Testis (tissue), 2 donors: ENCODE measurements around the gene TTBK2.

Source experiments
- POLR2A ChIP-seq: fragments of 450-650 bp; IDR thresholded peaks from one replicate; pipeline ENCODE4 v1.6.1; 2017; ENCODE audit warnings: antibody characterized with exemption, mild to moderate bottlenecking, moderate library complexity
- TF ChIP-seq, protein P1 (sequence below), 3 experiments: fragments of 450-650 bp in 2 of 3; fragments of 200-600 bp in 1 of 3; sonication (generic) in 1 of 3; IDR thresholded peaks; one replicate each; pipeline ENCODE4 v1.5.1; 2016 to 2019; ENCODE audit warnings: antibody characterized with exemption in 3 of 3, mild to moderate bottlenecking in 2 of 3, moderate library complexity in 1 of 3

GRCh38 chr15:42798802-42799201 lies 121.8 kb downstream of the TTBK2 start:
- TF ChIP-seq POLR2A: no peak
- TF ChIP-seq, protein P1, sequence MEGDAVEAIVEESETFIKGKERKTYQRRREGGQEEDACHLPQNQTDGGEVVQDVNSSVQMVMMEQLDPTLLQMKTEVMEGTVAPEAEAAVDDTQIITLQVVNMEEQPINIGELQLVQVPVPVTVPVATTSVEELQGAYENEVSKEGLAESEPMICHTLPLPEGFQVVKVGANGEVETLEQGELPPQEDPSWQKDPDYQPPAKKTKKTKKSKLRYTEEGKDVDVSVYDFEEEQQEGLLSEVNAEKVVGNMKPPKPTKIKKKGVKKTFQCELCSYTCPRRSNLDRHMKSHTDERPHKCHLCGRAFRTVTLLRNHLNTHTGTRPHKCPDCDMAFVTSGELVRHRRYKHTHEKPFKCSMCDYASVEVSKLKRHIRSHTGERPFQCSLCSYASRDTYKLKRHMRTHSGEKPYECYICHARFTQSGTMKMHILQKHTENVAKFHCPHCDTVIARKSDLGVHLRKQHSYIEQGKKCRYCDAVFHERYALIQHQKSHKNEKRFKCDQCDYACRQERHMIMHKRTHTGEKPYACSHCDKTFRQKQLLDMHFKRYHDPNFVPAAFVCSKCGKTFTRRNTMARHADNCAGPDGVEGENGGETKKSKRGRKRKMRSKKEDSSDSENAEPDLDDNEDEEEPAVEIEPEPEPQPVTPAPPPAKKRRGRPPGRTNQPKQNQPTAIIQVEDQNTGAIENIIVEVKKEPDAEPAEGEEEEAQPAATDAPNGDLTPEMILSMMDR (IDR thresholded peaks at IDR 0.05): no peak
